ENCODE data around the gene HCN2. TPM values are rescaled to one million over a fixed set of nuclear protein-coding genes. Genes with fewer than 3 reads are reported as not detected.

The HCN2 gene
- total and polyA plus RNA-seq, 2 of the 8 experiments (the other 6 are each of a cell fraction or from before 2014, with no cell fraction given) = 1.0 to 4.0 TPM

DNA sequence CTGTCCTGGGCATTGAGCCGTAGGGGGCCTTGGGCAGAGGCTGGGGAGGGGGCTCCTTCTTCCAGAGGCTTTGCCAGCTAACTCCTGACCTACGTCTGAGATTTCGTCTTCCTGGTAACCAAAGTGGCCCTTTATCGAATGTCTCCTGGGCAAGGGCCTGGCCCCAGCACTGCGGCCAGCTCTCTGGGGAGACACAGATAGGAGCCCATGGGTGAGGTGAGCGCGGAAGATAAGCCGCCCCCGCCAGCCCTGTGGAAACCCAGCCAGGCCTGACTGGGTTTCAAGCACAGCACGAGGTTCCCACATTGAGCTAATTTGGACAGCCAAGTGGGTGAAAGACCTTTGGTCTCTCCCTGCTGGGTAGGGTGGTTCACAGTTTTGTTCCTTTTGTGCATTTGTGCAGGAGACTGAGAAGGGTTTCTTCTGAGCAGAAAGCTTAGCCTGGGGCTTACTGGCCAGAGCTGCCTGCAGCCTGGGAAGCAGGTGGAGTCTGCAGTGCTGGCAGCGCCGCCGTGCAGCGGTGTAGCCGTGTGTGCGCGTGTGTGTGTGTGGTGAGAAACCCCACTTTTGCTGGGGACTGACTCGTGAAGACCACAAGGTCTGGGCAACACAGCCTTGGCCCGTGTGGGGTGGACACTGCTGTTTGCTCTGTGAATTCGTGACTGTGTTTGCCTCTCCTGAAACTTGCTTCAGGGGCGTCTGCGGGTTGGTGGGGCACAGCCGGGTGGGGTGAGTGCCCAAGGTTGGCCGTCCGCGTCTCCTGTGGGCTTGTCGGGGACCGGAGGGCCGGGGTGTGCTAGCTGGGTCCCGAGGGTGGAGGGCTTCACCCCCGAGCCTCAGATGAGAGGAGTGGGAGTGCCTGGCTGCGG is 14.8 kb upstream of the HCN2 start (continued):
- no peak for TF ChIP-seq CBX5 (IDR thresholded peaks at IDR 0.05; ENCODE audit: low read depth, low read length)
